BLaER1 treated with 17β-estradiol and CSF1 and Interleukin-3, amounts not matched to agents 10 nM and 100 nM (cell line): Measurements from ENCODE around the gene RAD23A.
A peak's percentile ranks its signal among the peaks of the same experiment; 100 is the strongest.

Experiments
- H3K27ac ChIP-seq, 11 experiments: shearing (Covaris generic); formaldehyde crosslinking; 2 replicates each; pipeline ENCODE4 v1.8.1; 2022
- H3K27me3 ChIP-seq, 11 experiments: shearing (Covaris generic); formaldehyde crosslinking; 2 replicates each; pipeline ENCODE4 v1.8.1; 2022
- H3K36me3 ChIP-seq, 11 experiments: shearing (Covaris generic); formaldehyde crosslinking; 2 replicates each; pipeline ENCODE4 v1.8.1; 2022
- H3K4me1 ChIP-seq, 10 experiments: shearing (Covaris generic); formaldehyde crosslinking; 2 replicates each; pipeline ENCODE4 v1.8.1; 2022
- H3K4me2 ChIP-seq, 11 experiments: shearing (Covaris generic); formaldehyde crosslinking; 2 replicates each; pipeline ENCODE4 v1.8.1; 2022
- H3K4me3 ChIP-seq, 10 experiments: shearing (Covaris generic); formaldehyde crosslinking; 2 replicates each; pipeline ENCODE4 v1.8.1; 2022
- H3K9ac ChIP-seq, 11 experiments: shearing (Covaris generic); formaldehyde crosslinking; 2 replicates each; pipeline ENCODE4 v1.8.1; 2022
- H3K9me3 ChIP-seq, 11 experiments: shearing (Covaris generic); formaldehyde crosslinking; replicated peaks in 1 of 11; 2 replicates each; pipeline ENCODE4 v1.8.1; 2022
- H4K20me1 ChIP-seq, 11 experiments: shearing (Covaris generic); formaldehyde crosslinking; 2 replicates each; pipeline ENCODE4 v1.8.1; 2022
- Cebpa-rat ChIP-seq, 11 experiments: shearing (Covaris generic); IDR thresholded peaks; 2 replicates each; pipeline ENCODE4 v1.8.1; 2022

RAD23A gene

GRCh38 chr19:12959481-12959880, 13.8 kb downstream of the RAD23A start:
- H4K20me1 ChIP-seq, result peaks cover 0 to 22% (median 14%) of the 10 kb centered on the region in 11 experiments; a peak in 16 of 22 replicates

DNA sequence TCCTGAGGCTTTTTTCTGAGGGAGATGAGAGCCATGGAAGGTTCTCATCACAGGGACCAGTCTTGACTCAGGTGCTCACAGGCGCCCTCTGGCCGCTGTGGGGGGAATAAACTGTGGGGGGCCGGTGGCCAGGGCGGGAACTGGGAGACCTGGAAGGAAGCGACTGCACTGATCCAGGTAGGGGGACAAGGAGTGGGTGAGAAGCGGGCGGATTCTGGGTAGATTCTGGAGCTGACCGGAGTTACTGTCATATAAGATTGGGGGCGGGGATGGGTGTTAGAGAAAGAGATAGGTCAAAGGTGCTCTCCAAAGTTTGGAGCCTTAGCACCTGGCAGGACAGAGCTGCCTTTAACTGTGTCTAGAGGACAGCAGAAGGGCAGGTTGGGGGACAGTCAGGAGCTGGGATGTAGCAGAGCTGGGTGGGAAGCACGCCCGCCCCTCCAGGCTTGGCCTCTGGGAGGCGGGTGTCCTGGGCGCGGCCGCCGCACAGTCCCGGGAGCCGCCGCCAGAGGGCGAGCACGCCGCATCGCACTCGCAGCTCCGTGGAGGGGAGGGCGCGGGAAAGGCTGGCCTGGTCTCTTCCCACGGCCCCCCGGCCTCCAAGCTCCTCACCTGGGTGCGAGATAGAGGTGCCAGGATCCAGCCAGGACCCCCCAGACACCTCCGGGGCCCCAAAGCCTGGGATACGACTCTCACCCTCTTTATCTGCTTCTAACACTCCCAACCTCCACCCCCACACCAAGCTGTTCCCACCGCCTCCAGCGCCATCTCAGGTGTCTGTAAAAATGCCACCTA, 19.6 kb downstream of the RAD23A start:
- TF ChIP-seq Cebpa-rat (IDR thresholded peaks at IDR 0.05), result no peak
- H3K9me3 ChIP-seq, result no peaks in the 10 kb centered on the region
- peak overlapping the region; percentile 39 to 68 (median 54); a peak in 18 of 20 replicates for H3K4me3 ChIP-seq
- H3K27ac ChIP-seq, result peak overlapping the region in 9 of 11 experiments; percentile 34 to 68 (median 58); a peak in 14 of 22 replicates
- no peaks in the 10 kb centered on the region for H3K27me3 ChIP-seq
- H4K20me1 ChIP-seq, result no peaks in the 10 kb centered on the region
- peaks cover 0 to 18% (median 11%) of the 10 kb centered on the region in 10 experiments; a peak in 12 of 20 replicates for H3K4me1 ChIP-seq
- H3K9ac ChIP-seq, result peak overlapping the region in 10 of 11 experiments; percentile 38 to 76 (median 70); a peak in 19 of 22 replicates
- H3K4me2 ChIP-seq, result peak overlapping the region; percentile 79 to 99 (median 89)
- H3K36me3 ChIP-seq, result no peaks in the 10 kb centered on the region

More at GRCh38 chr19:12959481-12959880, 13.8 kb downstream of the RAD23A start:
- Histone ChIP-seq H3K27me3 (no peaks in the 10 kb centered on the region), H3K27ac (no peak overlapping the region), H3K4me1 (peaks cover 25 to 29% (median 28%) of the 10 kb centered on the region in 10 experiments), H3K36me3 (peaks cover 4 to 14% (median 9%) of the 10 kb centered on the region in 11 experiments; a peak in 20 of 22 replicates), H3K9ac (no peak overlapping the region), H3K4me3 (no peak overlapping the region), H3K9me3 (no peaks in the 10 kb centered on the region), H3K4me2 (no peak overlapping the region)
- no peak for TF ChIP-seq Cebpa-rat (IDR thresholded peaks at IDR 0.05)

DNA sequence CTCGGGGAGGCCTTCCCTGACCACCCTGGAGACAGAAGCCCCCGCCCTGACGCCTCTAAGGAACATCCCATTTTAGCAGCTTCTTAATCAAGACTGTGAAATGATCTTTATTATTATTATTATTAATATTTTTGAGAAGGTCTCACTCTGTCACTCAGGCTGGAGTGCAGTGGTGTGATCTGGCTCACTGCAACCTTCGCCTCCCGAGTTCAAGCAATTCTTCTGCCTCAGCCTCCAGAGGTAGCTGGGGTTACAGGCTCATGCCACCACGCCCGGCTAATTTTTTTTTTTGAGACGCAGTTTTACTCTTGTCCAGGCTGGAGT, 20.1 kb downstream of the RAD23A start:
- Histone ChIP-seq H3K4me3 (peak overlapping the region in 6 of 10 experiments; percentile 46 to 68 (median 55); a peak in 6 of 20 replicates), H3K4me2 (peak overlapping the region; percentile 79 to 99 (median 89)), H3K27ac (peak overlapping the region in 3 of 11 experiments; percentile 46 to 61 (median 55); a peak in 3 of 22 replicates), H3K9me3 (no peaks in the 10 kb centered on the region), H4K20me1 (no peaks in the 10 kb centered on the region), H3K36me3 (no peaks in the 10 kb centered on the region), H3K27me3 (no peaks in the 10 kb centered on the region), H3K4me1 (peaks cover 0 to 18% (median 11%) of the 10 kb centered on the region in 10 experiments; a peak in 12 of 20 replicates), H3K9ac (peak overlapping the region in 8 of 11 experiments; percentile 64 to 76 (median 72); a peak in 13 of 22 replicates)
- no peak for TF ChIP-seq Cebpa-rat (IDR thresholded peaks at IDR 0.05)

GRCh38 chr19:12967907-12968306, 22.2 kb downstream of the RAD23A start:
- Histone ChIP-seq H3K4me1 (peaks cover 0 to 18% (median 11%) of the 10 kb centered on the region in 10 experiments; a peak in 12 of 20 replicates), H3K27me3 (no peaks in the 10 kb centered on the region), H4K20me1 (no peaks in the 10 kb centered on the region), H3K4me2 (no peak overlapping the region), H3K36me3 (no peaks in the 10 kb centered on the region), H3K27ac (no peak overlapping the region), H3K9me3 (no peaks in the 10 kb centered on the region), H3K9ac (no peak overlapping the region), H3K4me3 (no peak overlapping the region)
- TF ChIP-seq Cebpa-rat (IDR thresholded peaks at IDR 0.05), result no peak

- Histone ChIP-seq H3K4me3 (no peak within 1 kb of the TSS), H3K27ac (peak within 1 kb of the TSS in 3 of 11 experiments; percentile 9 to 33 (median 20); a peak in 3 of 22 replicates)
Observed at GRCh38 chr19:12969292-12969988, 23.8 kb downstream of the RAD23A start, which contains the start of gene DAND5. Gene DAND5, plus strand, starts transcription at chr19:12969576. Its CDS starts 85 bp downstream, at chr19:12969661.

GRCh38 chr19:12970070-12970820, 24.6 kb downstream of the RAD23A start:
- Histone ChIP-seq H3K4me2 (no peak overlapping the region; a peak in 1 of 22 replicates), H3K4me1 (peaks cover 19 to 36% (median 31%) of the 10 kb centered on the region in 10 experiments), H4K20me1 (no peaks in the 10 kb centered on the region), H3K9me3 (no peaks in the 10 kb centered on the region), H3K36me3 (no peaks in the 10 kb centered on the region), H3K27ac (no peak overlapping the region), H3K9ac (0 out of 22 replicates have a peak overlapping the region, but pooled peaks of 1 of the 11 experiments have one; percentile 28), H3K27me3 (no peaks in the 10 kb centered on the region), H3K4me3 (no peak overlapping the region)
- no peak for TF ChIP-seq Cebpa-rat (IDR thresholded peaks at IDR 0.05)

More at GRCh38 chr19:12969292-12969988, 23.8 kb downstream of the RAD23A start, which contains the start of gene DAND5:
- Histone ChIP-seq H3K27me3 (no peaks in the 10 kb centered on the region), H3K9me3 (no peaks in the 10 kb centered on the region), H3K9ac (peak within 1 kb of the TSS in 2 of 11 experiments; percentile 28 to 30; a peak in 3 of 22 replicates), H3K4me1 (peaks cover 14 to 31% (median 26%) of the 10 kb centered on the region in 10 experiments), H4K20me1 (no peaks in the 10 kb centered on the region), H3K4me2 (no peak within 1 kb of the TSS; a peak in 1 of 22 replicates), H3K36me3 (no peaks in the 10 kb centered on the region)
- no peak for TF ChIP-seq Cebpa-rat (IDR thresholded peaks at IDR 0.05)

- Histone ChIP-seq H4K20me1 (no peaks in the 10 kb centered on the region), H3K27me3 (no peaks in the 10 kb centered on the region), H3K36me3 (no peaks in the 10 kb centered on the region), H3K27ac (peak overlapping the region in 8 of 11 experiments; percentile 24 to 66 (median 48); a peak in 11 of 22 replicates), H3K9ac (peak overlapping the region in 4 of 11 experiments; percentile 10 to 41 (median 30); a peak in 3 of 22 replicates), H3K9me3 (no peaks in the 10 kb centered on the region), H3K4me1 (peaks cover 19 to 36% (median 27%) of the 10 kb centered on the region in 10 experiments), H3K4me3 (no peak overlapping the region), H3K4me2 (peak overlapping the region; percentile 34 to 85 (median 72); a peak in 21 of 22 replicates)
- TF ChIP-seq Cebpa-rat (IDR thresholded peaks at IDR 0.05), result no peak
Observed at GRCh38 chr19:12973236-12973635, 27.6 kb downstream of the RAD23A start.
